ENCODE measurements around the gene PKHD1.

The PKHD1 gene

DNA sequence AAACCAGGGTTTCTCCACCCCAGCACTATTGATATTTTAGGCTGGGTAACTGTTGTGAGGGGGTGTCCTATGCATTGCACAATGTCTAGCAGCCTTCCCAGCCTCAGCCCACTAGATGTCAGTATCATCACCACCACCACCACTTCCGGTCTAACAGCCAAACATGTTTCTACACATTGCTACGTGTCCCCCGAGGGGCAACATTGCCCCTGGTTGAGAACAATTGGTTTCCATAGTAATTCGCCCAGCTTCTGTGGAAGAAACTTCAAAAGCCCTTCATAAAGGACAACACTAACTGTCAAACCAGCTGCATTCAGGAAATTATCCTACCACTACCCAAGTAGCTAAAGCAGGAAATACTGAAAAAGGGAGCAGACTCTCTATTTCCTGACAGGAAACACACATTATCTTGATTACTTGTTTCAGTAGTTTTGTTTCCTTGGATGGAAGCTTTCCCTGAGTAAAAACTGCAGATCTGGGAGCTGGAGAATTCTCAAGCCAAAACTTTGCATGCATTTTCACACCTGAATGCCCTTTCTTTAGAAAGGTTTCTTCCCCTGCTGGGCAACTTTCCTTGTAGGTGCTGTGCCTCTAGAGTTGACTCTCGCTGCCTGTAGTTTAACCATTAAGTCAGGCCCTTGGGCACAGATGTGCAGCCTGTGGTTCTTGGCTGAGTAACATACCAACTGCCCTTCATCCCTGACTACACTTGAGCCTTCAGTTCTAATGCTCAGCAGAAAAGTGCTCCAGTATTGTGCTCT is 23.6 kb downstream of the PKHD1 start:
- no peak overlapping the region for H3K4me3 ChIP-seq (ENCODE audit: severe bottlenecking)
- peak overlapping the region; percentile 16 for H3K27ac ChIP-seq (ENCODE audit: poor library complexity, severe bottlenecking)
- no peak for DNase-seq (ENCODE audit: low spot score)
- H3K27me3 ChIP-seq (ENCODE audit: insufficient read depth, poor library complexity, severe bottlenecking) = no peaks in the 10 kb centered on the region
- no peaks in the 10 kb centered on the region for H3K9me3 ChIP-seq (ENCODE audit: severe bottlenecking)
- no peaks in the 10 kb centered on the region for H3K4me1 ChIP-seq (ENCODE audit: insufficient read depth, poor library complexity, severe bottlenecking)
- H3K36me3 ChIP-seq (ENCODE audit: low read depth) = no peaks in the 10 kb centered on the region
- TF ChIP-seq, protein P1, sequence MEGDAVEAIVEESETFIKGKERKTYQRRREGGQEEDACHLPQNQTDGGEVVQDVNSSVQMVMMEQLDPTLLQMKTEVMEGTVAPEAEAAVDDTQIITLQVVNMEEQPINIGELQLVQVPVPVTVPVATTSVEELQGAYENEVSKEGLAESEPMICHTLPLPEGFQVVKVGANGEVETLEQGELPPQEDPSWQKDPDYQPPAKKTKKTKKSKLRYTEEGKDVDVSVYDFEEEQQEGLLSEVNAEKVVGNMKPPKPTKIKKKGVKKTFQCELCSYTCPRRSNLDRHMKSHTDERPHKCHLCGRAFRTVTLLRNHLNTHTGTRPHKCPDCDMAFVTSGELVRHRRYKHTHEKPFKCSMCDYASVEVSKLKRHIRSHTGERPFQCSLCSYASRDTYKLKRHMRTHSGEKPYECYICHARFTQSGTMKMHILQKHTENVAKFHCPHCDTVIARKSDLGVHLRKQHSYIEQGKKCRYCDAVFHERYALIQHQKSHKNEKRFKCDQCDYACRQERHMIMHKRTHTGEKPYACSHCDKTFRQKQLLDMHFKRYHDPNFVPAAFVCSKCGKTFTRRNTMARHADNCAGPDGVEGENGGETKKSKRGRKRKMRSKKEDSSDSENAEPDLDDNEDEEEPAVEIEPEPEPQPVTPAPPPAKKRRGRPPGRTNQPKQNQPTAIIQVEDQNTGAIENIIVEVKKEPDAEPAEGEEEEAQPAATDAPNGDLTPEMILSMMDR (IDR thresholded peaks at IDR 0.05; ENCODE audit: poor library complexity, severe bottlenecking) = peak; percentile 73
- peak; percentile 52; the same call in 1 of the 3 replicates for ATAC-seq (ENCODE audit: low read depth)

DNA sequence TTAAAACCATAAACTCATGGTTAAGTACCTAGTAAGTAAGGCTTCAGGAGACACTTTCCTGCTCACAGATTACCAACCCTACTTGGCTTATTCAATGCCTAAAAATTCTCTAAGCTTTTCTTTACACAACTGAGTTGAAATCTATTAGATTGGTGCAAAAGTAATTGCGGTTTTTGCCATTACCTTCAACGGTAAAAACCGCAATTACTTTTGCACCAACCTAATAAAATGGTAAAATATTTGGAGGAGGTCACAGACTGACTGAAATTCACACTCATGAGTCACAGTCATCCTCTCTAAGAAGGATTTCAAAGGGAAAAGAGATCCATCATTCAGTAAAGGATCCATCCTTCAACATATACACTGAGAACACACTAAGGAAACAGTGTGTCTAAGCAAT is 25.9 kb downstream of the PKHD1 start:
- ATAC-seq (ENCODE audit: low read depth) = no peak
- TF ChIP-seq, protein P1 (IDR thresholded peaks at IDR 0.05; ENCODE audit: poor library complexity, severe bottlenecking) = no peak
- DNase-seq (ENCODE audit: low spot score) = no peak
- H3K4me3 ChIP-seq (ENCODE audit: severe bottlenecking) = no peak overlapping the region
- H3K9me3 ChIP-seq (ENCODE audit: severe bottlenecking) = no peaks in the 10 kb centered on the region
- no peak overlapping the region for H3K27ac ChIP-seq (ENCODE audit: poor library complexity, severe bottlenecking)
- H3K4me1 ChIP-seq (ENCODE audit: insufficient read depth, poor library complexity, severe bottlenecking) = no peaks in the 10 kb centered on the region
- no peaks in the 10 kb centered on the region for H3K36me3 ChIP-seq (ENCODE audit: low read depth)
- no peaks in the 10 kb centered on the region for H3K27me3 ChIP-seq (ENCODE audit: insufficient read depth, poor library complexity, severe bottlenecking)

DNA sequence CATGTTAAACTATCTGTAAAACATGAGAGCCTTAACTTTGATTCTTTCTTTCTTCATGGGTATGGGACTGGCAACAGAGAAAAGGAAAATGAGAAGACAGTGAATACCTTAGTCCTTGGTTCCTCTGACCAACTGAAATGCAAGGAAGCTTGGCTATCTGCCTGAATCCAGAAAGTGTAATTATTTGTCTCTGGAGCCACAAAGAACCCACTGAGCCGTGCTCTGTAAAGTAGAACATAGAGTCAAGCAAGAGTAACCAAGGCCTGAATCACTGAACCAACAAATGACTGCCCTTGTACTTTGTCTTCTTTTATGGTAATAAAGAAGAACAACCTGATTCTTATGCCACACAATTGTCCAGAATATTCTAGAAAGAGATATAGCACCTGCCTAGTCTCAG is 27.6 kb downstream of the PKHD1 start:
- no peak overlapping the region for H3K4me3 ChIP-seq (ENCODE audit: severe bottlenecking)
- TF ChIP-seq, protein P1 (IDR thresholded peaks at IDR 0.05; ENCODE audit: poor library complexity, severe bottlenecking) = no peak
- no peaks in the 10 kb centered on the region for H3K4me1 ChIP-seq (ENCODE audit: insufficient read depth, poor library complexity, severe bottlenecking)
- DNase-seq (ENCODE audit: low spot score) = no peak
- H3K9me3 ChIP-seq (ENCODE audit: severe bottlenecking) = no peaks in the 10 kb centered on the region
- no peak for ATAC-seq (ENCODE audit: low read depth)
- H3K27ac ChIP-seq (ENCODE audit: poor library complexity, severe bottlenecking) = no peak overlapping the region
- no peaks in the 10 kb centered on the region for H3K27me3 ChIP-seq (ENCODE audit: insufficient read depth, poor library complexity, severe bottlenecking)
- H3K36me3 ChIP-seq (ENCODE audit: low read depth) = no peaks in the 10 kb centered on the region

DNA sequence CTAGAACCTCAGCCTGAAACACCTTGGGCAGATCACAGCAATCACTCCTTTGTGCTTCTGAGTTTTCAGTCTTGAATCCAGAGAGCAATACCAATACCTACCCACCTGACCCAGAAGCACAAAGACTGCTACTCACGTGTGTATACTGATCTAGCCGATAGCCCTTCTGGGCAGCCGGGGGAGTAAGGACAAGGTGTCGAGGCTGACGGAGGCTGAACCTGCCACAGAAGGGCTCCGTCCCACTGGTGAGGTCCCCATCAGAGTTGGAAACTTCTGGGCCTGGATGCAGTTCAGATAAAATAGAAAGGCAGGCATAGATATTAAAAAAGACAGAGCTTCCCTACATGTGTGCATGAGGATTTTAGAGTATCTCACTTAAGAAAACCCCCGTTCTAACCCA is 32.0 kb downstream of the PKHD1 start:
- H3K27ac ChIP-seq (ENCODE audit: poor library complexity, severe bottlenecking) = no peak overlapping the region
- TF ChIP-seq, protein P1 (IDR thresholded peaks at IDR 0.05; ENCODE audit: poor library complexity, severe bottlenecking) = no peak
- no peak overlapping the region for H3K4me3 ChIP-seq (ENCODE audit: severe bottlenecking)
- H3K9me3 ChIP-seq (ENCODE audit: severe bottlenecking) = no peaks in the 10 kb centered on the region
- ATAC-seq (ENCODE audit: low read depth) (no peak), DNase-seq (ENCODE audit: low spot score) (no peak)
- H3K4me1 ChIP-seq (ENCODE audit: insufficient read depth, poor library complexity, severe bottlenecking) = no peaks in the 10 kb centered on the region
- H3K36me3 ChIP-seq (ENCODE audit: low read depth) = no peaks in the 10 kb centered on the region
- H3K27me3 ChIP-seq (ENCODE audit: insufficient read depth, poor library complexity, severe bottlenecking) = peaks cover 17% of the 10 kb centered on the region

DNA sequence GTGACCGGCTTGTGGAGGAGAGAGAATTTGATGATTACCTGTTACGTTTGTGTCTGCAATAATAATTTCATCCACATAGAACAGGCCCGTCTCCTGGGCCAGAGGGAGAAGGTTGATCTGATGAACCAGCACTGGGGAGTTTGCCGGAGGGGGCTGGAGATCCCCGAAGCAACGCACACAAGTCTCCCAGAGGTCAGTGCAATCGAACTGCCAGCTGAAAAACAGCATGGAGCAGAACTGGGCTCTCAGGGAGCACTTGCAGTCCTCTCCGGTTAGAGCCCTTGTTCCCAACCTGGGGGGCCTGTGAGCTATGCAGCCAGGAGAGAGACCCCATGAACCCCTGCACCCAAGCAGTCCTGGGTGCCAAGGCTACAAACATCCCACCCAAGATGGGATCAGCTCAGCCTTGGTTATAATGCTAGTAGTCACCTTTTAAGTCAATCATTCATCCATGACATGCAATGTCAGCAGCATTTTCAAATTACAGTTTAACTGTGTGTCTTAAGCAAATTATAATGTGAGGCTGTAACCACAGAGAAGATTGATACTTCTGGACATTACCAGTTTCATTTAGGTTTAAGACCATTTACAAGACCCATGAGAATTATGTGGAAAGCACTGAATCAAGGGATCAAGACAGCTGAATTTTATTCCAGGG is 34.2 kb downstream of the PKHD1 start:
- Histone ChIP-seq H3K4me1 (ENCODE audit: insufficient read depth, poor library complexity, severe bottlenecking) (no peaks in the 10 kb centered on the region), H3K4me3 (ENCODE audit: severe bottlenecking) (no peak overlapping the region), H3K27me3 (ENCODE audit: insufficient read depth, poor library complexity, severe bottlenecking) (peaks cover 22% of the 10 kb centered on the region), H3K9me3 (ENCODE audit: severe bottlenecking) (no peaks in the 10 kb centered on the region), H3K36me3 (ENCODE audit: low read depth) (no peaks in the 10 kb centered on the region), H3K27ac (ENCODE audit: poor library complexity, severe bottlenecking) (no peak overlapping the region)
- ATAC-seq (ENCODE audit: low read depth) (no peak), DNase-seq (ENCODE audit: low spot score) (no peak)
- TF ChIP-seq, protein P1 (IDR thresholded peaks at IDR 0.05; ENCODE audit: poor library complexity, severe bottlenecking) = no peak
